H1 (cell line): ENCODE data around the gene RESP18. TPM values are rescaled to one million over a fixed set of nuclear protein-coding genes. Genes with fewer than 3 reads are reported as not detected.

Source experiments
- CTCF ChIP-seq, 3 experiments: IDR thresholded peaks; 1 replicate in 2 of 3; 2 replicates in 1 of 3; pipeline versions ENCODE4 v1.5.1 to v1.6.1; 2011; ENCODE audit warnings: low read length in 3 of 3, mild to moderate bottlenecking in 3 of 3, inconsistent platforms in 2 of 3, low read depth in 1 of 3, moderate library complexity in 1 of 3; ENCODE audit not compliant: insufficient read depth in 1 of 3; ENCODE audit errors: control extremely low read depth in 1 of 3
- POU5F1 ChIP-seq: IDR thresholded peaks from 2 replicates; pipeline ENCODE4 v1.6.1; 2011; ENCODE audit warnings: low read depth, mild to moderate bottlenecking, low read length, moderate library complexity
- polyA plus RNA-seq, 7 experiments: library from polyadenylated mRNA; depleted of rRNA in 3 of 7; stranded (reverse) in 5 of 7; unstranded in 2 of 7; fragments of >200 nt in 5 of 7; fragments of 200-250 nt in 2 of 7; gene quantifications; 1 replicate in 5 of 7; 2 replicates in 1 of 7; 4 replicates in 1 of 7; pipeline versions ENCODE4 v1.2.1 to v1.2.3, GENCODE V29; 2011 to 2013; ENCODE audit warnings: missing spikeins in 2 of 7, mixed read lengths in 2 of 7
- total RNA-seq: library from RNA; stranded (reverse); fragmentation: NEBNext Ultra II Directional; extraction: Animal tissue kit (Norgen Biotek cat#: 25700); gene quantifications from 2 replicates; pipeline ENCODE4 v1.2.1, GENCODE V29; 2021
- TF ChIP-seq, protein P1 (sequence below): fragments of 300-600 bp; sonication (generic); IDR thresholded peaks from 2 replicates; pipeline ENCODE4 v1.7.1; 2012; ENCODE audit warnings: low read length, moderate library complexity, mild to moderate bottlenecking, inconsistent platforms; ENCODE audit not compliant: insufficient replicate concordance
- TF ChIP-seq, protein P2 (sequence below): IDR thresholded peaks from 2 replicates; pipeline ENCODE4 v1.6.1; 2011; ENCODE audit warnings: low read depth, mild to moderate bottlenecking, low read length; ENCODE audit not compliant: insufficient read depth

Gene RESP18
- total and polyA plus RNA-seq, 2 of the 8 experiments (the other 6 are each of a cell fraction or from before 2014, with no cell fraction given): not detected

- TF ChIP-seq POU5F1: no peak
- TF ChIP-seq, protein P1, sequence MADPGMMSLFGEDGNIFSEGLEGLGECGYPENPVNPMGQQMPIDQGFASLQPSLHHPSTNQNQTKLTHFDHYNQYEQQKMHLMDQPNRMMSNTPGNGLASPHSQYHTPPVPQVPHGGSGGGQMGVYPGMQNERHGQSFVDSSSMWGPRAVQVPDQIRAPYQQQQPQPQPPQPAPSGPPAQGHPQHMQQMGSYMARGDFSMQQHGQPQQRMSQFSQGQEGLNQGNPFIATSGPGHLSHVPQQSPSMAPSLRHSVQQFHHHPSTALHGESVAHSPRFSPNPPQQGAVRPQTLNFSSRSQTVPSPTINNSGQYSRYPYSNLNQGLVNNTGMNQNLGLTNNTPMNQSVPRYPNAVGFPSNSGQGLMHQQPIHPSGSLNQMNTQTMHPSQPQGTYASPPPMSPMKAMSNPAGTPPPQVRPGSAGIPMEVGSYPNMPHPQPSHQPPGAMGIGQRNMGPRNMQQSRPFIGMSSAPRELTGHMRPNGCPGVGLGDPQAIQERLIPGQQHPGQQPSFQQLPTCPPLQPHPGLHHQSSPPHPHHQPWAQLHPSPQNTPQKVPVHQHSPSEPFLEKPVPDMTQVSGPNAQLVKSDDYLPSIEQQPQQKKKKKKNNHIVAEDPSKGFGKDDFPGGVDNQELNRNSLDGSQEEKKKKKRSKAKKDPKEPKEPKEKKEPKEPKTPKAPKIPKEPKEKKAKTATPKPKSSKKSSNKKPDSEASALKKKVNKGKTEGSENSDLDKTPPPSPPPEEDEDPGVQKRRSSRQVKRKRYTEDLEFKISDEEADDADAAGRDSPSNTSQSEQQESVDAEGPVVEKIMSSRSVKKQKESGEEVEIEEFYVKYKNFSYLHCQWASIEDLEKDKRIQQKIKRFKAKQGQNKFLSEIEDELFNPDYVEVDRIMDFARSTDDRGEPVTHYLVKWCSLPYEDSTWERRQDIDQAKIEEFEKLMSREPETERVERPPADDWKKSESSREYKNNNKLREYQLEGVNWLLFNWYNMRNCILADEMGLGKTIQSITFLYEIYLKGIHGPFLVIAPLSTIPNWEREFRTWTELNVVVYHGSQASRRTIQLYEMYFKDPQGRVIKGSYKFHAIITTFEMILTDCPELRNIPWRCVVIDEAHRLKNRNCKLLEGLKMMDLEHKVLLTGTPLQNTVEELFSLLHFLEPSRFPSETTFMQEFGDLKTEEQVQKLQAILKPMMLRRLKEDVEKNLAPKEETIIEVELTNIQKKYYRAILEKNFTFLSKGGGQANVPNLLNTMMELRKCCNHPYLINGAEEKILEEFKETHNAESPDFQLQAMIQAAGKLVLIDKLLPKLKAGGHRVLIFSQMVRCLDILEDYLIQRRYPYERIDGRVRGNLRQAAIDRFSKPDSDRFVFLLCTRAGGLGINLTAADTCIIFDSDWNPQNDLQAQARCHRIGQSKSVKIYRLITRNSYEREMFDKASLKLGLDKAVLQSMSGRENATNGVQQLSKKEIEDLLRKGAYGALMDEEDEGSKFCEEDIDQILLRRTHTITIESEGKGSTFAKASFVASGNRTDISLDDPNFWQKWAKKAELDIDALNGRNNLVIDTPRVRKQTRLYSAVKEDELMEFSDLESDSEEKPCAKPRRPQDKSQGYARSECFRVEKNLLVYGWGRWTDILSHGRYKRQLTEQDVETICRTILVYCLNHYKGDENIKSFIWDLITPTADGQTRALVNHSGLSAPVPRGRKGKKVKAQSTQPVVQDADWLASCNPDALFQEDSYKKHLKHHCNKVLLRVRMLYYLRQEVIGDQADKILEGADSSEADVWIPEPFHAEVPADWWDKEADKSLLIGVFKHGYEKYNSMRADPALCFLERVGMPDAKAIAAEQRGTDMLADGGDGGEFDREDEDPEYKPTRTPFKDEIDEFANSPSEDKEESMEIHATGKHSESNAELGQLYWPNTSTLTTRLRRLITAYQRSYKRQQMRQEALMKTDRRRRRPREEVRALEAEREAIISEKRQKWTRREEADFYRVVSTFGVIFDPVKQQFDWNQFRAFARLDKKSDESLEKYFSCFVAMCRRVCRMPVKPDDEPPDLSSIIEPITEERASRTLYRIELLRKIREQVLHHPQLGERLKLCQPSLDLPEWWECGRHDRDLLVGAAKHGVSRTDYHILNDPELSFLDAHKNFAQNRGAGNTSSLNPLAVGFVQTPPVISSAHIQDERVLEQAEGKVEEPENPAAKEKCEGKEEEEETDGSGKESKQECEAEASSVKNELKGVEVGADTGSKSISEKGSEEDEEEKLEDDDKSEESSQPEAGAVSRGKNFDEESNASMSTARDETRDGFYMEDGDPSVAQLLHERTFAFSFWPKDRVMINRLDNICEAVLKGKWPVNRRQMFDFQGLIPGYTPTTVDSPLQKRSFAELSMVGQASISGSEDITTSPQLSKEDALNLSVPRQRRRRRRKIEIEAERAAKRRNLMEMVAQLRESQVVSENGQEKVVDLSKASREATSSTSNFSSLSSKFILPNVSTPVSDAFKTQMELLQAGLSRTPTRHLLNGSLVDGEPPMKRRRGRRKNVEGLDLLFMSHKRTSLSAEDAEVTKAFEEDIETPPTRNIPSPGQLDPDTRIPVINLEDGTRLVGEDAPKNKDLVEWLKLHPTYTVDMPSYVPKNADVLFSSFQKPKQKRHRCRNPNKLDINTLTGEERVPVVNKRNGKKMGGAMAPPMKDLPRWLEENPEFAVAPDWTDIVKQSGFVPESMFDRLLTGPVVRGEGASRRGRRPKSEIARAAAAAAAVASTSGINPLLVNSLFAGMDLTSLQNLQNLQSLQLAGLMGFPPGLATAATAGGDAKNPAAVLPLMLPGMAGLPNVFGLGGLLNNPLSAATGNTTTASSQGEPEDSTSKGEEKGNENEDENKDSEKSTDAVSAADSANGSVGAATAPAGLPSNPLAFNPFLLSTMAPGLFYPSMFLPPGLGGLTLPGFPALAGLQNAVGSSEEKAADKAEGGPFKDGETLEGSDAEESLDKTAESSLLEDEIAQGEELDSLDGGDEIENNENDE: no peak
- peak in 2 of 3 experiments; percentile 98 to 99; a peak in 3 of 4 replicates for TF ChIP-seq CTCF (IDR thresholded peaks at IDR 0.05; ENCODE audit: control extremely low read depth in 1 of 3, insufficient read depth in 1 of 3, low read depth in 1 of 3, low read length in 3 of 3)
- TF ChIP-seq, protein P2, sequence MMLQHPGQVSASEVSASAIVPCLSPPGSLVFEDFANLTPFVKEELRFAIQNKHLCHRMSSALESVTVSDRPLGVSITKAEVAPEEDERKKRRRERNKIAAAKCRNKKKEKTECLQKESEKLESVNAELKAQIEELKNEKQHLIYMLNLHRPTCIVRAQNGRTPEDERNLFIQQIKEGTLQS: 0 out of 2 replicates have a peak, but pooled peaks have one; percentile 54
Observed at GRCh38 chr2:219294356-219295351, 37.9 kb downstream of the RESP18 start (continued).
